SU-DHL-6 (cell line): ENCODE measurements around the gene CELSR2.

Experiments
- H2AFZ ChIP-seq: fragments of 200-600 bp; sonication (generic); 2 replicates; pipeline ENCODE4 v1.6.1; 2014; ENCODE audit warnings: low read depth, mild to moderate bottlenecking, moderate library complexity, mixed read lengths, antibody characterized with exemption, low read length; ENCODE audit not compliant: severe bottlenecking
- H3F3A ChIP-seq: fragments of 200-600 bp; shearing (Covaris generic); 2 replicates; pipeline ENCODE4 v1.6.0; 2016; ENCODE audit warnings: antibody characterized with exemption, mild to moderate bottlenecking; ENCODE audit not compliant: insufficient read depth
- H3K27ac ChIP-seq: fragments of 200-600 bp; sonication (generic); 2 replicates; pipeline ENCODE4 v1.5.1; 2016; ENCODE audit warnings: low read depth, mild to moderate bottlenecking, low read length, moderate library complexity, mixed read lengths
- H3K27me3 ChIP-seq: fragments of 200-600 bp; sonication (generic), shearing (Covaris generic); 2 replicates; pipeline ENCODE4 v1.6.0; 2014; ENCODE audit warnings: mild to moderate bottlenecking, low read length
- H3K36me3 ChIP-seq: fragments of 200-600 bp; sonication (generic); 2 replicates; pipeline ENCODE4 v1.6.1; 2014; ENCODE audit warnings: mild to moderate bottlenecking, low read length, mixed read lengths
- H3K4me2 ChIP-seq: fragments of 300-600, 200-600 bp; shearing (Covaris generic), sonication (generic); 2 replicates; pipeline ENCODE4 v1.6.0; 2014; ENCODE audit warnings: low read length, low read depth, mild to moderate bottlenecking; ENCODE audit not compliant: poor library complexity, severe bottlenecking
- H3K4me3 ChIP-seq: fragments of 200-600 bp; sonication (generic); 2 replicates; pipeline ENCODE4 v1.5.1; 2014; ENCODE audit warnings: antibody characterized with exemption, low read length, mild to moderate bottlenecking, mixed read lengths; ENCODE audit not compliant: insufficient read depth, poor library complexity, severe bottlenecking
- H3K79me2 ChIP-seq: fragments of 200-600 bp; sonication (generic); 2 replicates; pipeline ENCODE4 v1.6.1; 2014; ENCODE audit warnings: mild to moderate bottlenecking, low read length, moderate library complexity; ENCODE audit not compliant: insufficient read depth
- H3K9ac ChIP-seq: fragments of 200-600 bp; sonication (generic); 2 replicates; pipeline ENCODE4 v1.7.0; 2014; ENCODE audit warnings: mild to moderate bottlenecking, low read length
- H3K9me2 ChIP-seq: fragments of 200-600 bp; sonication (generic); replicated peaks from 2 replicates; pipeline ENCODE4 v1.6.1; 2014; ENCODE audit warnings: low read length; ENCODE audit not compliant: insufficient read depth
- H3K9me3 ChIP-seq: fragments of 200-600 bp; sonication (generic); 2 replicates; pipeline ENCODE4 v1.6.1; 2014; ENCODE audit warnings: low read length, mixed read lengths; ENCODE audit not compliant: insufficient read depth
- H4K20me1 ChIP-seq: fragments of 200-600 bp; sonication (generic); 2 replicates; pipeline ENCODE4 v1.6.1; 2014; ENCODE audit warnings: low read depth, mild to moderate bottlenecking, antibody characterized with exemption, low read length, moderate library complexity, mixed read lengths
- EZH2phosphoT487 ChIP-seq: fragments of 200-600 bp; sonication (generic), shearing (Covaris generic); conservative IDR thresholded peaks from 2 replicates; pipeline ENCODE4 v1.6.1; 2018; ENCODE audit warnings: mild to moderate bottlenecking, antibody characterized with exemption, low read length, moderate library complexity, mixed read lengths
- TF ChIP-seq, protein P1 (sequence below): fragments of 200-600 bp; sonication (generic); IDR thresholded peaks from one replicate; pipeline ENCODE4 v1.5.1; 2017; ENCODE audit warnings: antibody characterized with exemption, mild to moderate bottlenecking, low read length, moderate library complexity; ENCODE audit not compliant: insufficient read depth, poor library complexity, severe bottlenecking

The CELSR2 gene

DNA sequence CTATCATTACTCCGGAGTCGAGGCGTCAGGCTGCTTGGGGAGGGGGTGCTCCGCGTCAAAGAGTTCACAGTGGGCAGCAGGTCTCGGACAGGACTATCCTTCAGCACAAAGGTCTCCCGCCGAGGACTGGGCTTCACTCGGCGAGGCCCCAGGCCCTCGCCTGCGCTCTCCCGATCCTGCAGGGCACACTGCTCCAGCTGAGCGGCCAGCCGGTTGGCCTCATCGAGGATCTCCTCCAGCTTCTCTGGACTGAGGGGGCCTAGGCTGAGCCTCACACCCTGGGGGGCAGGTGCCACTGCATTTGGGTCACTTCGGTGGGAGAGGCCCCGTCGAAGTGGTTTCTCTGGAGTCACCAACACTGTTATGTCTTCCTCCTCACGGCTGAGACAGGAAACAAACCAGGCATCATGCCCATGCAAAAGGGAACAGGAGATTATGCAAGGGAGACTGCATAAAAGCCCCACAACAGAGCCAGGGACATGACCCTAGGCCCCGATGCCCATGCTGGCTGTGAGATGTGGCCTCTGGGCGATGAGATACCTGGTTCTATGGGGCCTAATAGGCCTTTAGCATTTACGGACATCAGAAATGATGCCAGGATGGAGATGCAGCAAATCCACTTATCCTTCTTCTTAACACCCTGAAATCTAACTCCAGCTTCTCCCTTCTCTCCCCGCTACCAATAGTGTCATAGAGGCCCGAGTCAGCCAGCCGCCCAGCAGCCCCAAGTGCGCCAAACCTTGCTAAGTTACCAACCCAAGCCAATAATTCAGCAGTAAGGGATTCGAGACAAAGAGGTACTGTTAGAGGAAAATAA is 32.5 kb downstream of the CELSR2 start:
- Histone ChIP-seq H3K9me2 (no peaks in the 10 kb centered on the region), H3F3A (no peaks in the 10 kb centered on the region; the same call in 1 of the 2 replicates), H3K4me3 (peak overlapping the region; percentile 70), H3K27me3 (no peaks in the 10 kb centered on the region), H3K9ac (peak overlapping the region; percentile 66), H2AFZ (no peak overlapping the region), H3K36me3 (no peaks in the 10 kb centered on the region), H3K27ac (no peak overlapping the region), H3K4me2 (peak overlapping the region; percentile 81), H3K9me3 (no peaks in the 10 kb centered on the region), H3K79me2 (no peaks in the 10 kb centered on the region), H4K20me1 (no peaks in the 10 kb centered on the region)
- TF ChIP-seq, protein P1, sequence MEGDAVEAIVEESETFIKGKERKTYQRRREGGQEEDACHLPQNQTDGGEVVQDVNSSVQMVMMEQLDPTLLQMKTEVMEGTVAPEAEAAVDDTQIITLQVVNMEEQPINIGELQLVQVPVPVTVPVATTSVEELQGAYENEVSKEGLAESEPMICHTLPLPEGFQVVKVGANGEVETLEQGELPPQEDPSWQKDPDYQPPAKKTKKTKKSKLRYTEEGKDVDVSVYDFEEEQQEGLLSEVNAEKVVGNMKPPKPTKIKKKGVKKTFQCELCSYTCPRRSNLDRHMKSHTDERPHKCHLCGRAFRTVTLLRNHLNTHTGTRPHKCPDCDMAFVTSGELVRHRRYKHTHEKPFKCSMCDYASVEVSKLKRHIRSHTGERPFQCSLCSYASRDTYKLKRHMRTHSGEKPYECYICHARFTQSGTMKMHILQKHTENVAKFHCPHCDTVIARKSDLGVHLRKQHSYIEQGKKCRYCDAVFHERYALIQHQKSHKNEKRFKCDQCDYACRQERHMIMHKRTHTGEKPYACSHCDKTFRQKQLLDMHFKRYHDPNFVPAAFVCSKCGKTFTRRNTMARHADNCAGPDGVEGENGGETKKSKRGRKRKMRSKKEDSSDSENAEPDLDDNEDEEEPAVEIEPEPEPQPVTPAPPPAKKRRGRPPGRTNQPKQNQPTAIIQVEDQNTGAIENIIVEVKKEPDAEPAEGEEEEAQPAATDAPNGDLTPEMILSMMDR, result no peak
- no peak for TF ChIP-seq EZH2phosphoT487

DNA sequence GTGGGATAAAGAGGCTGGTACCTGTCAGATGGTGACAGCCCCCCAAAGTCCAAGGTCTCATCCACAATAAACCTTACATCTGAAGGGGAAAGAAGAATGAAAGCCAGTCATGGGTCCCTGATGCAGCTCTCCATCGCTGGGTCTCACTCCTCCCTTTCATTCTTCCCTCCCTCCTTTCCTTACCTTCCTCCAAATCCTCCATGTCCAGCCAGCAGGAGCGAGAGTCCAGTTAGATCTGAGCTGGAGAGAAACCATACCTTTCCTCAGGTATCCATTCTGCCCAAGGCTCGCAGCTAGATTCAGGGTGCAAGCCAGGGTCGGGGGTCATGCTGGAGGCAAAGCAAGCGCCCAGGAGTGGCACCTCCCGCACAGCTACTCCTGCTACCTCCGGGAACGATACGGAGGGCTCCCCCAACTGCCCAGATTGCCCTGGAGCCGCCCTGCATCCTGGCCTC is 33.2 kb downstream of the CELSR2 start:
- H3K36me3 ChIP-seq, result no peaks in the 10 kb centered on the region
- TF ChIP-seq EZH2phosphoT487, result no peak
- TF ChIP-seq, protein P1, result no peak
- H3K9ac ChIP-seq, result peak overlapping the region; percentile 66
- peak overlapping the region; percentile 70 for H3K4me3 ChIP-seq
- no peaks in the 10 kb centered on the region for H3K27me3 ChIP-seq
- no peak overlapping the region for H3K27ac ChIP-seq
- no peaks in the 10 kb centered on the region for H3K79me2 ChIP-seq
- H3K9me3 ChIP-seq, result no peaks in the 10 kb centered on the region
- H3K9me2 ChIP-seq, result no peaks in the 10 kb centered on the region
- H3F3A ChIP-seq, result no peaks in the 10 kb centered on the region; the same call in 1 of the 2 replicates
- no peaks in the 10 kb centered on the region for H4K20me1 ChIP-seq
- H2AFZ ChIP-seq, result peak overlapping the region; percentile 90
- H3K4me2 ChIP-seq, result peak overlapping the region; percentile 81

DNA sequence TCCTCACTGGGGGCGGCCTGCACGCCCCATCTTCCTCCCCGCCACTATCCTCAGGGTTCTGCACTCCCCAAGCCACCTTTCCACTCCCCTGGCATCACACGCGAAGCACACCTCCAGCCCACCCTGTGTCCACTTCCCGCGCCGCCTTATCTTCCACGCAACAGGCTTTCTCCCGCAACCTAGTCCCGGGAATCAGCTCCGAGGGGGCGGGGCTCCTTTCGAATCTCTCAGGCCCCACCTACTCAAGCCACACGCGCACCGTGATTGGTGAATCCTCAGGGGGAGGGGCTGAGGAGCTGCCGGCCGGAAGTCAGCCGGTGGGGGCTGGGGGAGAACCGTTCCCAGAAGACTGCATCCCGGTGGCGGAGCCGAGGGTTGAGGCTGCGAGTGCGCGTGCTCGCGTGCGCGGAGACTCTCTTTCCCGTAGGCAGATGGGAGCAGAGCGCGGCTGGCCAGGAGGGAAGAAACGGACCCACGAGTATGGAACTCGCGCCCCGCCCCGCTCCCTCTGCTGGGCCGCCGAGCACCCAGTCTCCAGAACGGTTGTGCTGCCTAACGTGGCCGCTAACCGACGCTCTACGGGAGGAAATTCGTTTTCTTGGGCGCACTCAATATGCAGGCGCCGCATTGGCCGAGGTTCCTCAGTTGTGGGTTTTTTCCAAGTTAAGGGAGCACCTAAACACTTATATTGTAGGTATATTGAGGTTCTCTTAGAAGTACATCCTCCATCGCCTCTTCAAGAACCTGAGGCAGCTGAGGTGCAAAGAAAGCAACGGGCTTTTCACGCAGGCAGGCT is 33.8 kb downstream of the CELSR2 start, which contains the start of gene PSRC1:
TSS of gene PSRC1 (minus strand) at position 194 of the 796 bp plus-strand sequence.
- H3K27ac ChIP-seq, result peak within 1 kb of the TSS; percentile 46
- peak within 1 kb of the TSS; percentile 70 for H3K4me3 ChIP-seq
- TF ChIP-seq, protein P1, result no peak
- no peak for TF ChIP-seq EZH2phosphoT487
- H3K9me2 ChIP-seq, result no peaks in the 10 kb centered on the region
- H3K27me3 ChIP-seq, result no peaks in the 10 kb centered on the region
- no peaks in the 10 kb centered on the region for H3K9me3 ChIP-seq
- H3K36me3 ChIP-seq, result no peaks in the 10 kb centered on the region
- H3K4me2 ChIP-seq, result peak within 1 kb of the TSS; percentile 81
- H3K9ac ChIP-seq, result peak within 1 kb of the TSS; percentile 66
- no peaks in the 10 kb centered on the region for H4K20me1 ChIP-seq
- no peaks in the 10 kb centered on the region; the same call in 1 of the 2 replicates for H3F3A ChIP-seq
- H3K79me2 ChIP-seq, result no peaks in the 10 kb centered on the region
- peak within 1 kb of the TSS; percentile 90 for H2AFZ ChIP-seq
